HG02884 (cell line): ENCODE measurements around the gene PERM1.

ENCODE experiments used
- ATAC-seq: cut with Tn5 transposase; IDR thresholded peaks from one replicate; pipeline ENCODE4 v1.9.1; 2021; ENCODE audit warnings: mild to moderate bottlenecking, moderate library complexity; ENCODE audit not compliant: unreplicated experiment

PERM1 gene

GRCh38 chr1:936348-937264 is 45.3 kb downstream of the PERM1 start:
- ATAC-seq, result no peak

GRCh38 chr1:935751-936231 is 46.1 kb downstream of the PERM1 start:
- no peak for ATAC-seq

GRCh38 chr1:934991-935750 is 46.7 kb downstream of the PERM1 start:
- ATAC-seq, result no peak

- no peak for ATAC-seq
Observed at GRCh38 chr1:933603-933940, 48.3 kb downstream of the PERM1 start.

GRCh38 chr1:932776-933602 is 48.9 kb downstream of the PERM1 start:
- no peak for ATAC-seq

- ATAC-seq, result no peak
Observed at GRCh38 chr1:932173-932510, 49.8 kb downstream of the PERM1 start.

GRCh38 chr1:931380-932172 is 50.3 kb downstream of the PERM1 start:
- ATAC-seq, result no peak

GRCh38 chr1:930633-931138 is 51.2 kb downstream of the PERM1 start:
- no peak for ATAC-seq

- no peak for ATAC-seq
Observed at GRCh38 chr1:929712-930632, 51.9 kb downstream of the PERM1 start.

- no peak for ATAC-seq
Observed at GRCh38 chr1:928825-929661, 52.9 kb downstream of the PERM1 start.

GRCh38 chr1:927748-928147 is 54.1 kb downstream of the PERM1 start:
- no peak for ATAC-seq

GRCh38 chr1:927234-927633 is 54.7 kb downstream of the PERM1 start:
- ATAC-seq, result no peak

GRCh38 chr1:925561-926421 is 56.1 kb downstream of the PERM1 start:
- ATAC-seq, result no peak
